ENCODE data around the gene THUMPD1.

THUMPD1 gene

GRCh38 chr16:20746461-20746860, 4.8 kb upstream of the THUMPD1 start:
- peak overlapping the region; percentile 44 for H3K27ac ChIP-seq
- no peak for TF ChIP-seq CTCF (conservative IDR thresholded peaks at IDR 0.05)

GRCh38 chr16:20744922-20745440, 3.4 kb upstream of the THUMPD1 start:
- no peak for TF ChIP-seq CTCF (conservative IDR thresholded peaks at IDR 0.05)
- H3K27ac ChIP-seq = peak overlapping the region; percentile 83; the same call in 1 of the 2 replicates

GRCh38 chr16:20743591-20743990, 2.0 kb upstream of the THUMPD1 start:
- H3K27ac ChIP-seq = peak overlapping the region; percentile 83
- no peak for TF ChIP-seq CTCF (conservative IDR thresholded peaks at IDR 0.05)

- TF ChIP-seq CTCF (conservative IDR thresholded peaks at IDR 0.05) = no peak
Observed at GRCh38 chr16:20740901-20741521, 607 bp downstream of the THUMPD1 start.

GRCh38 chr16:20740007-20740883, 1.4 kb downstream of the THUMPD1 start:
- peak; percentile 73 for TF ChIP-seq CTCF (conservative IDR thresholded peaks at IDR 0.05)
- peak overlapping the region; percentile 83 for H3K27ac ChIP-seq

More at GRCh38 chr16:20740901-20741521, 607 bp downstream of the THUMPD1 start:
- H3K27ac ChIP-seq = peak overlapping the region; percentile 83

- H3K27ac ChIP-seq = no peak overlapping the region
- no peak for TF ChIP-seq CTCF (conservative IDR thresholded peaks at IDR 0.05)
Observed at GRCh38 chr16:20735490-20735889, 6.1 kb downstream of the THUMPD1 start.

- H3K27ac ChIP-seq = no peak overlapping the region
- no peak for TF ChIP-seq CTCF (conservative IDR thresholded peaks at IDR 0.05)
Observed at GRCh38 chr16:20734782-20735181, 6.8 kb downstream of the THUMPD1 start.
